ENCODE results near the gene MTFP1. TPM values are rescaled to one million over a fixed set of nuclear protein-coding genes. Genes with fewer than 3 reads are reported as not detected.

MTFP1 gene
- total and polyA plus RNA-seq, 2 of the 4 experiments (the other 2 are of a cell fraction): 7.3 to 7.7 TPM

- TF ChIP-seq POLR2A (IDR thresholded peaks at IDR 0.05; ENCODE audit: low read depth, low read length) (no peak), NFE2L2 (IDR thresholded peaks at IDR 0.05; ENCODE audit: low read depth, low read length) (no peak), SMC3 (IDR thresholded peaks at IDR 0.05; ENCODE audit: low read depth, low read length) (no peak), RCOR1 (IDR thresholded peaks at IDR 0.05; ENCODE audit: insufficient replicate concordance, low read length) (no peak)
- no peak overlapping the region for H3K56ac ChIP-seq (ENCODE audit: extremely low read depth, insufficient read depth, low read length)
- no peaks in the 10 kb centered on the region for H3K9me1 ChIP-seq (ENCODE audit: insufficient read depth, low read length)
- dilution Hi-C loops (cut with HindIII; ENCODE audit: low sequenced_read_pairs, unreplicated experiment) (no loop called here), intact Hi-C loops (cut with micrococcal nuclease) (no loop called here), in situ Hi-C loops (cut with MboI; ENCODE audit: low sequenced_read_pairs) (no loop called here)
- H3K23ac ChIP-seq (ENCODE audit: low read depth, low read length): no peak overlapping the region
- H2AFZ ChIP-seq (replicated peaks; ENCODE audit: low read length, poor library complexity): peak overlapping the region; percentile 17
- CTCF ChIA-PET: interaction anchor here (1.5 kb wide), 1 partner anchor 8 kb away, joined by 5 read pairs; no protein-coding TSS in a partner anchor
- no peak overlapping the region for H2AK5ac ChIP-seq (ENCODE audit: low read depth, low read length)
- H3K9me3 ChIP-seq (ENCODE audit: control insufficient read depth, insufficient read depth, low read length): no peaks in the 10 kb centered on the region
- no peak overlapping the region for H2BK120ac ChIP-seq (ENCODE audit: low read depth, low read length)
- no peak overlapping the region for H2BK20ac ChIP-seq (ENCODE audit: low read depth, low read length)
- BruUV-seq (replicated peaks): no TSS peak
- no peak overlapping the region for H4K5ac ChIP-seq (ENCODE audit: low read depth, low read length)
- DNase-seq (no peak), ATAC-seq (ENCODE audit: low read depth) (peak; percentile 53)
- H3K4me1 ChIP-seq (ENCODE audit: control insufficient read depth, insufficient read depth, low read length): no peaks in the 10 kb centered on the region
- H2BK5ac ChIP-seq (ENCODE audit: low read depth, low read length, poor library complexity, severe bottlenecking): no peak overlapping the region
- H3K36me3 ChIP-seq (ENCODE audit: control insufficient read depth, insufficient read depth, low read length): no peaks in the 10 kb centered on the region
- H3K14ac ChIP-seq (replicated peaks; ENCODE audit: low read depth, low read length): no peak overlapping the region
- no peaks in the 10 kb centered on the region for H3K79me1 ChIP-seq (ENCODE audit: low read depth in 1 of 2, low read length in 2 of 2)
- H4K20me1 ChIP-seq (ENCODE audit: insufficient read depth, low read length): no peaks in the 10 kb centered on the region
- no peak overlapping the region for H3K18ac ChIP-seq (ENCODE audit: low read depth, low read length)
- H3K4ac ChIP-seq (ENCODE audit: low read depth, low read length): no peak overlapping the region
- no peak overlapping the region for H3K4me2 ChIP-seq (ENCODE audit: low read depth, low read length)
- peak overlapping the region in 1 of 2 experiments; percentile 69; a peak in 1 of 4 replicates for H4K8ac ChIP-seq (ENCODE audit: low read depth in 2 of 2, low read length in 2 of 2)
- no peak overlapping the region for H3K4me3 ChIP-seq (ENCODE audit: insufficient read depth, low read depth, low read length)
- no peak overlapping the region for H4K91ac ChIP-seq (ENCODE audit: insufficient read depth, low read depth, low read length)
- H3K27me3 ChIP-seq (ENCODE audit: control insufficient read depth, insufficient read depth, low read length): peaks cover 6% of the 10 kb centered on the region; the same call in 1 of the 2 replicates
- H3K27ac ChIP-seq (ENCODE audit: insufficient read depth, low read length): no peak overlapping the region
- POLR2A ChIA-PET (ENCODE audit: unreplicated experiment): no interaction called here
- WGBS, 2 experiments (ENCODE audit: extremely low coverage in 2 of 2, insufficient read length in 1 of 2): 20% methylated on average over 1 of the region's 1 CpG; no CpG with 5 or more reads in 1 of the 2 experiments
- H2BK15ac ChIP-seq (ENCODE audit: low read depth, low read length): no peak overlapping the region
- no peak overlapping the region for H2AK9ac ChIP-seq (replicated peaks; ENCODE audit: low read depth, low read length, poor library complexity)
- no peak overlapping the region for H3K9ac ChIP-seq (ENCODE audit: low read depth, low read length)
These were observed 9.3 kb downstream of the MTFP1 start for GRCh38 chr22:30434843-30435242.
